Neural cell (in vitro differentiated cells): ENCODE measurements around the gene ARNT2.

Experiments
- EP300 ChIP-seq: fragments of 450-650 bp; conservative IDR thresholded peaks from 2 replicates; pipeline ENCODE4 v1.6.1; 2014; ENCODE audit warnings: antibody characterized with exemption, mild to moderate bottlenecking, moderate library complexity; ENCODE audit not compliant: poor library complexity, severe bottlenecking
- EZH2 ChIP-seq: fragments of 200-600, 300-800 bp; shearing (Covaris generic), sonication (generic); IDR thresholded peaks from 2 replicates; pipeline ENCODE4 v1.6.1; 2014; ENCODE audit warnings: antibody characterized with exemption, low read length, borderline replicate concordance, mild to moderate bottlenecking; ENCODE audit not compliant: insufficient read depth, poor library complexity, severe bottlenecking
- POLR2AphosphoS5 ChIP-seq: IDR thresholded peaks from 2 replicates; pipeline ENCODE4 v1.6.1; 2012
- RAD21 ChIP-seq: fragments of 450-650 bp; conservative IDR thresholded peaks from 2 replicates; pipeline ENCODE4 v1.6.1; 2014; ENCODE audit warnings: antibody characterized with exemption, mild to moderate bottlenecking, moderate library complexity
- SMC3 ChIP-seq: fragments of 450-650 bp; conservative IDR thresholded peaks from 2 replicates; pipeline ENCODE4 v1.6.1; 2014; ENCODE audit warnings: antibody characterized with exemption, mild to moderate bottlenecking, moderate library complexity; ENCODE audit not compliant: poor library complexity
- TAF1 ChIP-seq: IDR thresholded peaks from 2 replicates; pipeline ENCODE4 v1.6.1; 2012; ENCODE audit warnings: low read depth
- TF ChIP-seq, protein P1 (sequence below): fragments of 450-650 bp; IDR thresholded peaks from 2 replicates; pipeline ENCODE4 v1.5.1; 2014; ENCODE audit warnings: antibody characterized with exemption, mild to moderate bottlenecking, moderate library complexity; ENCODE audit not compliant: poor library complexity, severe bottlenecking
- TF ChIP-seq, protein P2 (sequence below): IDR thresholded peaks from 2 replicates; pipeline ENCODE4 v1.6.1; 2012; ENCODE audit warnings: borderline replicate concordance

DNA sequence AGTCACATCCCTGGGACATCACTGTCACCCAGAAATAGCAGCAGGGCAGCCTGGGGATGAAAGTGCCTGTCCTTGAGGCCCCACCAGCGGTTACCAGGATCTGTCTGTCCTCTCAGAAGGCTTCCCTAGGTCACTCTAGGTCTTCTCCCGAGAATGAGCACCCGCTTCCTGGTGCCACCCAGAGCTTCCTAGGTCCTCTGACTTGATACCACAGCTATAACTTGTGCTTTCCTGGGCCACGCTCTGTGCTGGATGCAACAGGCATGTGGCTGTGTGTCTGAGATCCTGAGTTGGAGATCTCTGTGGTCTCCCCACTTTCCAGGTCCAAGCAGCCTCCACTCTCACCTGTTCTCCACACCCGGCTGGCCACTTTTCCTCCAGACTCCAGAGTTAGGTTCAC, 25.8 kb downstream of the ARNT2 start:
- TF ChIP-seq, protein P1, sequence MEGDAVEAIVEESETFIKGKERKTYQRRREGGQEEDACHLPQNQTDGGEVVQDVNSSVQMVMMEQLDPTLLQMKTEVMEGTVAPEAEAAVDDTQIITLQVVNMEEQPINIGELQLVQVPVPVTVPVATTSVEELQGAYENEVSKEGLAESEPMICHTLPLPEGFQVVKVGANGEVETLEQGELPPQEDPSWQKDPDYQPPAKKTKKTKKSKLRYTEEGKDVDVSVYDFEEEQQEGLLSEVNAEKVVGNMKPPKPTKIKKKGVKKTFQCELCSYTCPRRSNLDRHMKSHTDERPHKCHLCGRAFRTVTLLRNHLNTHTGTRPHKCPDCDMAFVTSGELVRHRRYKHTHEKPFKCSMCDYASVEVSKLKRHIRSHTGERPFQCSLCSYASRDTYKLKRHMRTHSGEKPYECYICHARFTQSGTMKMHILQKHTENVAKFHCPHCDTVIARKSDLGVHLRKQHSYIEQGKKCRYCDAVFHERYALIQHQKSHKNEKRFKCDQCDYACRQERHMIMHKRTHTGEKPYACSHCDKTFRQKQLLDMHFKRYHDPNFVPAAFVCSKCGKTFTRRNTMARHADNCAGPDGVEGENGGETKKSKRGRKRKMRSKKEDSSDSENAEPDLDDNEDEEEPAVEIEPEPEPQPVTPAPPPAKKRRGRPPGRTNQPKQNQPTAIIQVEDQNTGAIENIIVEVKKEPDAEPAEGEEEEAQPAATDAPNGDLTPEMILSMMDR, result no peak
- no peak for TF ChIP-seq EP300
- TF ChIP-seq SMC3, result no peak
- no peak for TF ChIP-seq EZH2
- no peak for TF ChIP-seq RAD21
- no peak for TF ChIP-seq TAF1
- TF ChIP-seq POLR2AphosphoS5, result no peak
- TF ChIP-seq, protein P2, sequence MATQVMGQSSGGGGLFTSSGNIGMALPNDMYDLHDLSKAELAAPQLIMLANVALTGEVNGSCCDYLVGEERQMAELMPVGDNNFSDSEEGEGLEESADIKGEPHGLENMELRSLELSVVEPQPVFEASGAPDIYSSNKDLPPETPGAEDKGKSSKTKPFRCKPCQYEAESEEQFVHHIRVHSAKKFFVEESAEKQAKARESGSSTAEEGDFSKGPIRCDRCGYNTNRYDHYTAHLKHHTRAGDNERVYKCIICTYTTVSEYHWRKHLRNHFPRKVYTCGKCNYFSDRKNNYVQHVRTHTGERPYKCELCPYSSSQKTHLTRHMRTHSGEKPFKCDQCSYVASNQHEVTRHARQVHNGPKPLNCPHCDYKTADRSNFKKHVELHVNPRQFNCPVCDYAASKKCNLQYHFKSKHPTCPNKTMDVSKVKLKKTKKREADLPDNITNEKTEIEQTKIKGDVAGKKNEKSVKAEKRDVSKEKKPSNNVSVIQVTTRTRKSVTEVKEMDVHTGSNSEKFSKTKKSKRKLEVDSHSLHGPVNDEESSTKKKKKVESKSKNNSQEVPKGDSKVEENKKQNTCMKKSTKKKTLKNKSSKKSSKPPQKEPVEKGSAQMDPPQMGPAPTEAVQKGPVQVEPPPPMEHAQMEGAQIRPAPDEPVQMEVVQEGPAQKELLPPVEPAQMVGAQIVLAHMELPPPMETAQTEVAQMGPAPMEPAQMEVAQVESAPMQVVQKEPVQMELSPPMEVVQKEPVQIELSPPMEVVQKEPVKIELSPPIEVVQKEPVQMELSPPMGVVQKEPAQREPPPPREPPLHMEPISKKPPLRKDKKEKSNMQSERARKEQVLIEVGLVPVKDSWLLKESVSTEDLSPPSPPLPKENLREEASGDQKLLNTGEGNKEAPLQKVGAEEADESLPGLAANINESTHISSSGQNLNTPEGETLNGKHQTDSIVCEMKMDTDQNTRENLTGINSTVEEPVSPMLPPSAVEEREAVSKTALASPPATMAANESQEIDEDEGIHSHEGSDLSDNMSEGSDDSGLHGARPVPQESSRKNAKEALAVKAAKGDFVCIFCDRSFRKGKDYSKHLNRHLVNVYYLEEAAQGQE, result no peak
